ENCODE results near the gene NUP210.
"Not testable (repeated sequence)": the region's sequence is repeated elsewhere in the genome, so short reads cannot be mapped to it uniquely, and the experiment has no call there.

NUP210 gene

DNA sequence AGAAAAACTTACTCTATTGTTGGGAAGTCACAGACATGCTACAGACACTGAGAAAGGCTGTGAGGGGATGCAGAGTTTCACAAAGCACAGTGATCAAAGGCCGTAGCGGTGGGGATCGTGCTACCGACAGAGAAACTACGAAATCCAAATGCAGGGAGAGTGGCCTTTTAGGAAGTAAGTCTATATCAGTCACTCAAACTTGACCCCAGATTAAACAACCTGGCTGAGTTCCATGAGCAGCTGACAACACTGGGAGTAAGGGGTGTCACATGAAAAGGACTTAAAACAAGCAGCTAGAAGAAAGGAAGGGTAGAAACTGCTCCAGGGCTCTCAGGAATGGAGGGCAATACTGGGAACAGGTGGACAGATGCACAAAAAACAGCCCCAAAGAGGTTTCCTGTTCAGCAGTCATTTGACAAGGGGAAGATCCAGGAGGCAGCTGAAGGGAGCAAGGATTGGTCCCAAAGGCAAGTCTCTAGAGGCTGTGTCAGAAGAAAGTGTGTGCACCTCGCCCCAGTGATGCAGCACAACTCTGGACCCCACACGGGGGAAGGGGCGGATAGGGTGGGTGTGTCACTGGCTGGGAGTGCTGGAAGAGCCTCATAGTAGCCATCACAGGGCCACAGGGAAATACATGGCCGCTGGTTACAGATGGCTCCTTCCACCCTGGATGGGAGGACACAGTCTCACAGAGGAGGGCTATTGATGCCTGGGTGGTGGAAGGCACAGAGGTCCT, 39.7 kb upstream of the NUP210 start:
- no peak overlapping the region for H3K4me3 ChIP-seq
- H3K4me2 ChIP-seq = peak overlapping the region in 4 of 11 experiments; percentile 8 to 44 (median 20); a peak in 5 of 22 replicates
- no peak overlapping the region for H3K27ac ChIP-seq
- H3K9ac ChIP-seq = no peak overlapping the region
- H3K9me3 ChIP-seq (replicated peaks in 1 of 11) = no peaks in the 10 kb centered on the region
- H4K20me1 ChIP-seq = no peaks in the 10 kb centered on the region
- TF ChIP-seq Cebpa-rat (IDR thresholded peaks at IDR 0.05) = no peak
- H3K27me3 ChIP-seq = no peaks in the 10 kb centered on the region
- H3K36me3 ChIP-seq = no peaks in the 10 kb centered on the region
- H3K4me1 ChIP-seq = peaks cover 0 to 23% (median 3%) of the 10 kb centered on the region in 10 experiments; a peak in 11 of 20 replicates

DNA sequence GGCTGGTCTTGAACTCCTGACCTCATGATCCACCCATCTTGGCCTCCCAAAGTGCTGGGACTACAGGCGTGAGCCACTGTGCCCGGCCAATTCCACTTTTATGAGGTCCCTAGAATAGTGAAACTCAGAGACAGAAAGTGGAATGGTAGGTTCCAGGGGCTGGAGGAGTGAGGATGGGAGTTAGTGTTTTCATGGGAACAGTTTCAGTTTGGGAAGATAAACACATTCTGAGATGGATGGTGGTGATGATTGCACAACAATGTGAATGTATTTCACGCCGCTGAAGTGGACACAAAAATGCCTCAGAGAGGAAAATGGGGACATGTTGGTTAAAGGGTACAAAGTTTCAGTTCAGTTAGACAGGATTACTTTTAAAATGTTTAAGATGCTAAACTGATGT, 37.5 kb upstream of the NUP210 start:
- no peaks in the 10 kb centered on the region for H4K20me1 ChIP-seq
- no peak overlapping the region for H3K27ac ChIP-seq
- H3K4me3 ChIP-seq = no peak overlapping the region
- no peak overlapping the region for H3K4me2 ChIP-seq
- H3K4me1 ChIP-seq = peaks cover 0 to 14% (median 4%) of the 10 kb centered on the region in 10 experiments; a peak in 17 of 20 replicates
- no peaks in the 10 kb centered on the region for H3K36me3 ChIP-seq
- no peak overlapping the region for H3K9ac ChIP-seq
- H3K9me3 ChIP-seq (replicated peaks in 1 of 11) = no peaks in the 10 kb centered on the region
- peak in 3 of 11 experiments; percentile 18 to 42 (median 19); a peak in 1 of 22 replicates for TF ChIP-seq Cebpa-rat (IDR thresholded peaks at IDR 0.05)
- H3K27me3 ChIP-seq = no peaks in the 10 kb centered on the region

DNA sequence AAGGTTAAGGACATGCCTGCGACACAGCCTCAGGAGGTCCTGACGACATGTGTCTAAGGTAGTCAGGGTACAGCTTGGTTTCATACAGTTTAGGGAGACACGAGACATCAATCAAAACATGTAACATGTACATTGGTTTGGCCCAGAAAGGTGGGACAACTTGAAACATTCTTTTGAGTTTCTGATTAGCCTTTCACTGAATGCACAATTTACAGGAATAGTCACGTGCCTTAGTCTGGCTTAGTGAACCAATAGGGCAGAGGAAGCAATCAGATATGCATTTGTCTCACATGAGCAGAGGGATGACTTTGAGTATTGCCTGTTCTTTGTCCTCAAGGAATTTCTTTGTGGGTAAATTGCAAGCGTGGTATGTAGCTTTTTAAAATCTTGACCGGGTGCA, 35.5 kb upstream of the NUP210 start:
- no peak overlapping the region for H3K4me2 ChIP-seq
- no peak for TF ChIP-seq Cebpa-rat (IDR thresholded peaks at IDR 0.05)
- H3K27me3 ChIP-seq = no peaks in the 10 kb centered on the region

DNA sequence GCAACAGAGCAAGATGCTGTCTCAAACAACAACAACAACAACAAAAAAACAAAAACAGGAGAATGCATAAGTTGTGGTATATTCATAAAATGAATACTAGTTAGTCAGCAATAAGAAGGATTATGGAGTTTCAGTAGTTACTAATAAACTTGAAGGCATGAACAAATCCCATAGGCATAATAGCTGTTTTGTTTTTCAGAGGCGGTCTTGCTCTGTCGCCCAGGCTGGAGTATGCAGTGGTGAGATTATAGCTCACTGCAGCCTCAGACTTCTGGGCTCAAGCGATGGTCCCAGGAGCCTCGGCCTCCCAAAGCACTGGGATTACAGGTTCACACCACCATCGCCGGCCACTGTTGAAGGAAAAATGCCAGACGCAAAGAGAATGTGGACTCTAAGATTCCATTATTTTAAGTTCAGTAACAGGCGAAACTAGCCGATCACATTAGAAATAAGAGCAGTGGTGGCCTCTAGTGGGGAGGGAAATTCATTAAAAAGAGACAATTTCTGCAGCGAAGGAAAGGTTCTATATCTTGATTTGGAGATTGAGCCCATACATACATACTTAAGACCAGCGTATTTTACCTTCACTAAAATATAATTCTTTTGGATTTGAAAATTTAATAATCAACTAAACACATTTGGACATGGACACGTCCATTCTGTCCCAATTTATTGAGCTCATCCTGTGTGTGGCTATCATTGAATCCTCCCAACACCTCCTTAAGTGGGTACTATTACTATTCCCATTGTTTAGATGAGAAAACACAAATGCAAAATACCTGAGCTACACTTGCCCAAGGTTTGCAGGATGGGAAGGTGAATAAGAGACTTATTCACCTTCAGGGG, 32.6 kb upstream of the NUP210 start:
- no peaks in the 10 kb centered on the region for H3K36me3 ChIP-seq
- no peaks in the 10 kb centered on the region for H3K9me3 ChIP-seq (replicated peaks in 1 of 11)
- H4K20me1 ChIP-seq = no peaks in the 10 kb centered on the region
- H3K4me2 ChIP-seq = peak overlapping the region; percentile 76 to 95 (median 88)
- peaks cover 13 to 24% (median 17%) of the 10 kb centered on the region in 10 experiments for H3K4me1 ChIP-seq
- peak overlapping the region in 9 of 11 experiments; percentile 62 to 76 (median 67); a peak in 17 of 22 replicates for H3K9ac ChIP-seq
- peak overlapping the region in 10 of 11 experiments; percentile 9 to 81 (median 72); a peak in 18 of 22 replicates for H3K27ac ChIP-seq
- no peaks in the 10 kb centered on the region for H3K27me3 ChIP-seq
- H3K4me3 ChIP-seq = peak overlapping the region; percentile 51 to 69 (median 59); a peak in 19 of 20 replicates
- TF ChIP-seq Cebpa-rat (IDR thresholded peaks at IDR 0.05) = no peak

More for the DNA sequence above, 35.5 kb upstream of the NUP210 start:
- Histone ChIP-seq H3K27ac (no peak overlapping the region), H3K36me3 (no peaks in the 10 kb centered on the region), H3K4me3 (no peak overlapping the region), H4K20me1 (no peaks in the 10 kb centered on the region), H3K4me1 (peaks cover 13 to 30% (median 19%) of the 10 kb centered on the region in 10 experiments), H3K9ac (no peak overlapping the region), H3K9me3 (replicated peaks in 1 of 11) (no peaks in the 10 kb centered on the region)

DNA sequence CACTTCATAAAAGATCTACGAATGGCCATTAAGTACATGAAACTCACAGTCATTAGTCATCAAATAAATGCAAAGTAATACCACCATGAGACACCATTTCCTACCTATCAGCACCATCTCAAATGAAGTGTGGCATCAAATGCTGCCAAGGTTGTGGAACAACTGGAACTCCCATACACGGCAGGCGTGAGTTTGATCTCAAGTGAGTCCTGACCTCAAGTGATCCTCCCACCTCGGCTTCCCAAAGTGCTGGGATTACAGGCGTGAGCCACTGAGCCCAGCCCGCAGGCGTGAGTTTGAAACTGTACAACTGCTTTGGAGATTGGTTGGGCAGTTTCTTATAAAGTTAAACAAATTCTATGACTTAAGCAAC, 31.2 kb upstream of the NUP210 start:
- Histone ChIP-seq H3K4me3 (peak overlapping the region; percentile 51 to 69 (median 59)), H3K4me1 (peaks cover 13 to 24% (median 17%) of the 10 kb centered on the region in 10 experiments), H3K9ac (peak overlapping the region; percentile 14 to 76 (median 67); a peak in 21 of 22 replicates), H3K27me3 (no peaks in the 10 kb centered on the region), H3K27ac (peak overlapping the region in 10 of 11 experiments; percentile 33 to 81 (median 72); a peak in 18 of 22 replicates), H3K36me3 (no peaks in the 10 kb centered on the region), H3K9me3 (replicated peaks in 1 of 11) (no peaks in the 10 kb centered on the region), H3K4me2 (peak overlapping the region; percentile 76 to 95 (median 88)), H4K20me1 (no peaks in the 10 kb centered on the region)
- TF ChIP-seq Cebpa-rat (IDR thresholded peaks at IDR 0.05) = no peak

DNA sequence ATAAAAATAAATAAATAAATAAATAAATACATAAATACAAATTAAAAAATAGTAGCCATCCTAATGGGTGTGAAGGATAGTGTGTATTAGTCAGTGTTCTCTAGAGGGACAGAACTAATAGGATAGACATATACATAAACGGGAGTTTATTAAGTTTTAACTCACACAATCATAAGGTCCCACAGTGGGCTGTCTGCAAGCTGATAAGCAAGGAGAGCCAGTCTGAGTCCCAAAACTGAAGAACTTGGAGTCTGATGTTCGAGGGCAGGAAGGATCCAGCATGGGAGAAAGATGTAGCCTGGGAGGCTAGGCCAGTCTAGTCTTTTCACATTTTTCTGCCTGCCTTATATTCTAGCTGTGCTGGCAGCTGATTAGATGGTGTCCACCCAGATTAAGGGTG, 22.8 kb upstream of the NUP210 start:
- H3K4me1 ChIP-seq = peaks cover 0 to 15% (median 0%) of the 10 kb centered on the region in 10 experiments; a peak in 3 of 20 replicates
- not testable (repeated sequence) for H3K36me3 ChIP-seq; H3K27ac ChIP-seq; H3K4me3 ChIP-seq; H3K27me3 ChIP-seq; H3K4me2 ChIP-seq; H3K9ac ChIP-seq; H4K20me1 ChIP-seq; H3K9me3 ChIP-seq (replicated peaks in 1 of 11)

DNA sequence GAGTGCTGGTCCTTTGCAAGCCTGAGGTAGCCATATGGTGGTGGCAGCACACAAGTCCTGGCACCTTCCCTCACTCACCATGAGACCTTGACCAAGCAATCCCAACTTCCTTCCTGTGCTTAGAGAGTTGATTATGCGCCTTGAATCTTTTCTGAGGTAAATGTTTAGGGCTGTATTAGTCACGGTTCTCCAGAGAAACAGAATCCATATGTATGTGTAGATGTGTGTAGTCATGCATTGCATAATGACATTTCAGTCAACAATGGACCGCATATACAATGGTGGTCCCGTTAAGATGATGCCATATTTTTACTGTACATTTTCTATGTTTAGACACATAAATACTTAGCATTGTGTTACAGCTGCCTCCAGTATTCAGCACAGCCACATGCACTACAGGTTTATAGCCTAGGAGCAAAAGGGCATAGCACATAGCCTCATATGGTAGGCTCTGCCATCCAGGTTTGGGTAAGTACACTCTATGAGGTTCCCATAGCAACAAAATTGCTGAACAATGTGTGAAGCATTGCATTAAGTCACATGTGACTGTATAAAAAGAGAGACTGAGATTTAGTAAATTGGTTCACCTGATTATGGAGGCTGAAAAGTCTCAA, 20.2 kb upstream of the NUP210 start:
- peaks cover 0 to 15% (median 0%) of the 10 kb centered on the region in 10 experiments; a peak in 3 of 20 replicates for H3K4me1 ChIP-seq
- peak overlapping the region in 1 of 11 experiments; percentile 21; a peak in 2 of 22 replicates for H3K4me2 ChIP-seq
- H4K20me1 ChIP-seq = no peaks in the 10 kb centered on the region
- no peaks in the 10 kb centered on the region for H3K36me3 ChIP-seq
- no peak overlapping the region for H3K27ac ChIP-seq
- H3K9me3 ChIP-seq (replicated peaks in 1 of 11) = peaks cover 0 to 5% (median 0%) of the 10 kb centered on the region in 11 experiments; a peak in 3 of 22 replicates
- no peak overlapping the region for H3K4me3 ChIP-seq
- TF ChIP-seq Cebpa-rat (IDR thresholded peaks at IDR 0.05) = no peak
- no peaks in the 10 kb centered on the region for H3K27me3 ChIP-seq
- H3K9ac ChIP-seq = no peak overlapping the region

DNA sequence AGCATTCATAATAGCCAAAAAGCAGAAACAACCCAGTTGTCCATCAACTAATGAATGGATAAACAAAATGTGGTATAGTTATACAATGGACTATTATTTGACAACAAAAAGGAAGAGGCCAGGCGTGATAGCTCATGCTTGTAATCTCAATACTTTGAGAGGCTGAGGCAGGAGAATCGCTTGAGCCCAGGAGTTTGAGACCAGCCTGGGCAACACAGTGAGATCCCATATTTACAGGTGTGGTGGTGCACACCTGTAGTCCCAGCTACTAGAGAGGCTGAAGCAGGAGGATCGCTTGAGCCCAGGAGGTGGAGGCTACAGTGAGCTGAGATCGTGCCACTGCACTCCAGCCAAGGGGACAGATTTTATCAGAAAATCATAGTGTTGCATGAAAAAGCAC, 16.1 kb upstream of the NUP210 start:
- H3K36me3 ChIP-seq; H4K20me1 ChIP-seq; H3K27me3 ChIP-seq; H3K9me3 ChIP-seq (replicated peaks in 1 of 11); H3K4me2 ChIP-seq; H3K9ac ChIP-seq; H3K27ac ChIP-seq; H3K4me3 ChIP-seq: not testable (repeated sequence)
- peaks cover 0 to 15% (median 0%) of the 10 kb centered on the region in 10 experiments; a peak in 3 of 20 replicates for H3K4me1 ChIP-seq

DNA sequence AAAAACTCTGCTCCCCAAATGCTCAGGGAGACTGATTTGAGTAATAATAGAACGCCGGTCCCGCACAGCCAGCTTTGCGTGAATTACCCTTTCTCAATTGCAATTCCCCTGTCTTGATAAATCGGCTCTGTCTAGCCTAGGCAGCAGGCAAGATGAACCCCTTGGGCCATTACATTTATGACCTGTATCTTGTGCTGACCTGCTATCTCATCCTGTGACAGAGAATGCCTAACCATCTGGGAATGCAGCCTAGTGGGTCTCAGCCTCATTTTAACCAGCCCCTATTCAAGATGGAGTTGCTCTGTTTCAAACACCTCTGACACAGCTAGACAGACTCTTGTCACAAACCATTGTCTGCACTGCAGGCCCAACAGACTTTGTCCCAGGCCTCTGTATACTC, 13.8 kb upstream of the NUP210 start:
- Histone ChIP-seq H3K4me2 (no peak overlapping the region), H3K4me1 (peaks cover 0 to under 1% (median 0%) of the 10 kb centered on the region in 10 experiments; a peak in 1 of 20 replicates), H3K27ac (no peak overlapping the region), H4K20me1 (no peaks in the 10 kb centered on the region), H3K9ac (no peak overlapping the region), H3K9me3 (replicated peaks in 1 of 11) (peaks cover 0 to 8% (median 5%) of the 10 kb centered on the region in 11 experiments; a peak in 6 of 22 replicates), H3K4me3 (no peak overlapping the region), H3K27me3 (no peaks in the 10 kb centered on the region), H3K36me3 (no peaks in the 10 kb centered on the region)
- no peak for TF ChIP-seq Cebpa-rat (IDR thresholded peaks at IDR 0.05)

Measured in BLaER1 treated with 17β-estradiol and CSF1 and Interleukin-3, amounts not matched to agents 10 nM and 100 nM (cell line).